ENCODE results near the gene ADPGK.
A peak's percentile ranks its signal among the peaks of the same experiment; 100 is the strongest.
"Not testable (repeated sequence)": the region's sequence is repeated elsewhere in the genome, so short reads cannot be mapped to it uniquely, and the experiment has no call there.

Gene ADPGK

GRCh38 chr15:72818632-72819031, 35.1 kb upstream of the ADPGK start:
- Histone ChIP-seq H3K9me3 (ENCODE audit: control extremely low read depth in 1 of 5, control insufficient read depth in 4 of 5, insufficient read depth in 2 of 5, low read depth in 1 of 5, low read length in 4 of 5) (peaks cover 0 to 11% (median 4%) of the 10 kb centered on the region in 5 experiments), H3K4me3 (ENCODE audit: control insufficient read depth in 1 of 7, extremely low read depth in 1 of 7, insufficient read depth in 4 of 7, low read depth in 2 of 7, low read length in 6 of 7) (no peak overlapping the region), H3K27ac (ENCODE audit: insufficient read depth in 1 of 2, low read depth in 1 of 2, low read length in 2 of 2, poor library complexity in 1 of 2, severe bottlenecking in 2 of 2) (no peak overlapping the region), H3K36me3 (ENCODE audit: control insufficient read depth in 4 of 4, insufficient read depth in 4 of 4, low read length in 3 of 4) (no peaks in the 10 kb centered on the region), H3K27me3 (replicated peaks in 2 of 5; ENCODE audit: control insufficient read depth in 4 of 5, insufficient read depth in 5 of 5, low read length in 4 of 5) (peaks cover 2 to 16% (median 8%) of the 10 kb centered on the region in 5 experiments), H3K4me1 (ENCODE audit: control extremely low read depth in 1 of 4, control insufficient read depth in 4 of 4, insufficient read depth in 4 of 4, low read length in 3 of 4) (no peaks in the 10 kb centered on the region)
- CTCF ChIA-PET: no interaction called here
- POLR2A ChIA-PET: no interaction called here
- DNase-seq: no peak
- 100% methylated on average over 3 of the region's 6 CpGs for WGBS (ENCODE audit: insufficient coverage)

- POLR2A ChIA-PET: no interaction called here
- CTCF ChIA-PET: no interaction called here
- H3K4me3 ChIP-seq (ENCODE audit: control insufficient read depth in 1 of 7, extremely low read depth in 1 of 7, insufficient read depth in 4 of 7, low read depth in 2 of 7, low read length in 6 of 7): no peak overlapping the region
- H3K36me3 ChIP-seq (ENCODE audit: control insufficient read depth in 4 of 4, insufficient read depth in 4 of 4, low read length in 3 of 4): no peaks in the 10 kb centered on the region
- H3K27me3 ChIP-seq (replicated peaks in 2 of 5; ENCODE audit: control insufficient read depth in 4 of 5, insufficient read depth in 5 of 5, low read length in 4 of 5): peaks cover 2 to 24% (median 5%) of the 10 kb centered on the region in 5 experiments
- no peak overlapping the region for H3K27ac ChIP-seq (ENCODE audit: insufficient read depth in 1 of 2, low read depth in 1 of 2, low read length in 2 of 2, poor library complexity in 1 of 2, severe bottlenecking in 2 of 2)
- H3K4me1 ChIP-seq (ENCODE audit: control extremely low read depth in 1 of 4, control insufficient read depth in 4 of 4, insufficient read depth in 4 of 4, low read length in 3 of 4): no peaks in the 10 kb centered on the region
- WGBS (ENCODE audit: insufficient coverage): 75% methylated on average over 7 of the region's 8 CpGs
- DNase-seq: no peak
- peaks cover 0 to 11% (median 2%) of the 10 kb centered on the region in 5 experiments for H3K9me3 ChIP-seq (ENCODE audit: control extremely low read depth in 1 of 5, control insufficient read depth in 4 of 5, insufficient read depth in 2 of 5, low read depth in 1 of 5, low read length in 4 of 5)
These were observed 29.9 kb upstream of the ADPGK start for GRCh38 chr15:72813345-72814004.

- ChIA-PET POLR2A (no interaction called here), CTCF (no interaction called here)
- Histone ChIP-seq H3K9me3 (ENCODE audit: control extremely low read depth in 1 of 5, control insufficient read depth in 4 of 5, insufficient read depth in 2 of 5, low read depth in 1 of 5, low read length in 4 of 5) (no peaks in the 10 kb centered on the region), H3K27ac (ENCODE audit: insufficient read depth in 1 of 2, low read depth in 1 of 2, low read length in 2 of 2, poor library complexity in 1 of 2, severe bottlenecking in 2 of 2) (no peak overlapping the region), H3K4me1 (ENCODE audit: control extremely low read depth in 1 of 4, control insufficient read depth in 4 of 4, insufficient read depth in 4 of 4, low read length in 3 of 4) (no peaks in the 10 kb centered on the region), H3K27me3 (replicated peaks in 2 of 5; ENCODE audit: control insufficient read depth in 4 of 5, insufficient read depth in 5 of 5, low read length in 4 of 5) (peaks cover 3 to 29% (median 4%) of the 10 kb centered on the region in 5 experiments), H3K4me3 (ENCODE audit: control insufficient read depth in 1 of 7, extremely low read depth in 1 of 7, insufficient read depth in 4 of 7, low read depth in 2 of 7, low read length in 6 of 7) (no peak overlapping the region), H3K36me3 (ENCODE audit: control insufficient read depth in 4 of 4, insufficient read depth in 4 of 4, low read length in 3 of 4) (no peaks in the 10 kb centered on the region)
- WGBS (ENCODE audit: insufficient coverage): 44% methylated on average over 3 of the region's 4 CpGs
- DNase-seq: peak in 1 of 3 donors; percentile 26
These were observed 25.8 kb upstream of the ADPGK start for GRCh38 chr15:72809329-72809728.

GRCh38 chr15:72807346-72807745, 23.8 kb upstream of the ADPGK start:
- 100% methylated on average over 5 of the region's 22 CpGs for whole genome bisulfite sequencing (ENCODE audit: insufficient coverage)
- H3K4me3 ChIP-seq (ENCODE audit: control insufficient read depth in 1 of 7, extremely low read depth in 1 of 7, insufficient read depth in 4 of 7, low read depth in 2 of 7, low read length in 6 of 7); H3K36me3 ChIP-seq (ENCODE audit: control insufficient read depth in 4 of 4, insufficient read depth in 4 of 4, low read length in 3 of 4); H3K4me1 ChIP-seq (ENCODE audit: control extremely low read depth in 1 of 4, control insufficient read depth in 4 of 4, insufficient read depth in 4 of 4, low read length in 3 of 4); POLR2A ChIA-PET; H3K27ac ChIP-seq (ENCODE audit: insufficient read depth in 1 of 2, low read depth in 1 of 2, low read length in 2 of 2, poor library complexity in 1 of 2, severe bottlenecking in 2 of 2); DNase-seq; CTCF ChIA-PET; H3K9me3 ChIP-seq (ENCODE audit: control extremely low read depth in 1 of 5, control insufficient read depth in 4 of 5, insufficient read depth in 2 of 5, low read depth in 1 of 5, low read length in 4 of 5): not testable (repeated sequence)
- H3K27me3 ChIP-seq (replicated peaks in 2 of 5; ENCODE audit: control insufficient read depth in 4 of 5, insufficient read depth in 5 of 5, low read length in 4 of 5): peaks cover 6 to 29% (median 9%) of the 10 kb centered on the region in 5 experiments

- ChIA-PET POLR2A (no interaction called here), CTCF (no interaction called here)
- no peak overlapping the region for H3K4me3 ChIP-seq (ENCODE audit: control insufficient read depth in 1 of 7, extremely low read depth in 1 of 7, insufficient read depth in 4 of 7, low read depth in 2 of 7, low read length in 6 of 7)
- WGBS (ENCODE audit: insufficient coverage): no CpG with 5 or more reads among the region's 1 CpG
- no peaks in the 10 kb centered on the region for H3K36me3 ChIP-seq (ENCODE audit: control insufficient read depth in 4 of 4, insufficient read depth in 4 of 4, low read length in 3 of 4)
- H3K9me3 ChIP-seq (ENCODE audit: control extremely low read depth in 1 of 5, control insufficient read depth in 4 of 5, insufficient read depth in 2 of 5, low read depth in 1 of 5, low read length in 4 of 5): no peaks in the 10 kb centered on the region
- H3K27me3 ChIP-seq (replicated peaks in 2 of 5; ENCODE audit: control insufficient read depth in 4 of 5, insufficient read depth in 5 of 5, low read length in 4 of 5): peaks cover 16 to 51% (median 22%) of the 10 kb centered on the region in 5 experiments
- no peak overlapping the region for H3K27ac ChIP-seq (ENCODE audit: insufficient read depth in 1 of 2, low read depth in 1 of 2, low read length in 2 of 2, poor library complexity in 1 of 2, severe bottlenecking in 2 of 2)
- H3K4me1 ChIP-seq (ENCODE audit: control extremely low read depth in 1 of 4, control insufficient read depth in 4 of 4, insufficient read depth in 4 of 4, low read length in 3 of 4): no peaks in the 10 kb centered on the region
- no peak for DNase-seq
These were observed 19.4 kb upstream of the ADPGK start for GRCh38 chr15:72803006-72803405.

GRCh38 chr15:72801590-72802325, 18.2 kb upstream of the ADPGK start:
- 93% methylated on average over 3 of the region's 7 CpGs for WGBS (ENCODE audit: insufficient coverage)
- H3K4me1 ChIP-seq (ENCODE audit: control extremely low read depth in 1 of 4, control insufficient read depth in 4 of 4, insufficient read depth in 4 of 4, low read length in 3 of 4): peaks cover 0 to 6% (median 6%) of the 10 kb centered on the region in 4 experiments
- H3K36me3 ChIP-seq (ENCODE audit: control insufficient read depth in 4 of 4, insufficient read depth in 4 of 4, low read length in 3 of 4): no peaks in the 10 kb centered on the region
- H3K27ac ChIP-seq (ENCODE audit: insufficient read depth in 1 of 2, low read depth in 1 of 2, low read length in 2 of 2, poor library complexity in 1 of 2, severe bottlenecking in 2 of 2): no peak overlapping the region
- POLR2A ChIA-PET: interaction anchor here (0.6 kb wide), 1 partner anchor 9 kb away, joined by 3 read pairs; no protein-coding TSS in a partner anchor
- no peak overlapping the region for H3K4me3 ChIP-seq (ENCODE audit: control insufficient read depth in 1 of 7, extremely low read depth in 1 of 7, insufficient read depth in 4 of 7, low read depth in 2 of 7, low read length in 6 of 7)
- H3K27me3 ChIP-seq (replicated peaks in 2 of 5; ENCODE audit: control insufficient read depth in 4 of 5, insufficient read depth in 5 of 5, low read length in 4 of 5): peaks cover 23 to 62% (median 28%) of the 10 kb centered on the region in 5 experiments
- CTCF ChIA-PET: interaction anchor here (0.9 kb wide), 1 partner anchor 16 kb away, joined by 3 read pairs; no protein-coding TSS in a partner anchor
- H3K9me3 ChIP-seq (ENCODE audit: control extremely low read depth in 1 of 5, control insufficient read depth in 4 of 5, insufficient read depth in 2 of 5, low read depth in 1 of 5, low read length in 4 of 5): no peaks in the 10 kb centered on the region
- no peak for DNase-seq

GRCh38 chr15:72800833-72801481, 17.4 kb upstream of the ADPGK start:
- no peak for DNase-seq
- ChIA-PET POLR2A (no interaction called here), CTCF (interaction anchor here (1.2 kb wide), 1 partner anchor 82 kb away, joined by 3 read pairs; no protein-coding TSS in a partner anchor)
- H3K4me3 ChIP-seq (ENCODE audit: control insufficient read depth in 1 of 7, extremely low read depth in 1 of 7, insufficient read depth in 4 of 7, low read depth in 2 of 7, low read length in 6 of 7): no peak overlapping the region
- H3K4me1 ChIP-seq (ENCODE audit: control extremely low read depth in 1 of 4, control insufficient read depth in 4 of 4, insufficient read depth in 4 of 4, low read length in 3 of 4): peaks cover 0 to 11% (median 11%) of the 10 kb centered on the region in 4 experiments
- H3K36me3 ChIP-seq (ENCODE audit: control insufficient read depth in 4 of 4, insufficient read depth in 4 of 4, low read length in 3 of 4): no peaks in the 10 kb centered on the region
- H3K9me3 ChIP-seq (ENCODE audit: control extremely low read depth in 1 of 5, control insufficient read depth in 4 of 5, insufficient read depth in 2 of 5, low read depth in 1 of 5, low read length in 4 of 5): no peaks in the 10 kb centered on the region
- H3K27me3 ChIP-seq (replicated peaks in 2 of 5; ENCODE audit: control insufficient read depth in 4 of 5, insufficient read depth in 5 of 5, low read length in 4 of 5): peaks cover 27 to 70% (median 35%) of the 10 kb centered on the region in 5 experiments
- 63% methylated on average over 6 of the region's 8 CpGs for WGBS (ENCODE audit: insufficient coverage)
- H3K27ac ChIP-seq (ENCODE audit: insufficient read depth in 1 of 2, low read depth in 1 of 2, low read length in 2 of 2, poor library complexity in 1 of 2, severe bottlenecking in 2 of 2): no peak overlapping the region
